GM12878 (cell line): ENCODE data around the gene SLC35G6. TPM values are rescaled to one million over a fixed set of nuclear protein-coding genes. Genes with fewer than 3 reads are reported as not detected.

Experiments
- ATAC-seq: fragments of 200-7000 bp; cut with Tn5 transposase; 3 replicates; pipeline ENCODE4 v1.9.1; 2020; ENCODE audit warnings: mild to moderate bottlenecking, moderate library complexity
- BruUV-seq: library from RNA; stranded (reverse); fragments of 400-500 nt; replicated peaks from 2 replicates; lab custom pipeline; 2021; lab: Mats Ljungman, UMichigan
- CTCF ChIA-PET: fragments of 300-600 bp; sonication (Branson Sonifier 250); formaldehyde crosslinking; extraction: SDS; loops from one replicate; lab custom pipeline; 2021; ENCODE audit warnings: inconsistent platforms; lab: Yijun Ruan, JAX
- POLR2A ChIA-PET: fragments of 350-600 bp; formaldehyde crosslinking; extraction: SDS; loops from one replicate; lab custom pipeline; 2021; ENCODE audit warnings: inconsistent platforms; lab: Charles Lee
- RAD21 ChIA-PET: fragments of 300-600 bp; sonication (Branson Sonifier 250); formaldehyde crosslinking; loops from one replicate; lab custom pipeline; 2023; ENCODE audit warnings: antibody characterized with exemption; ENCODE audit not compliant: unreplicated experiment; lab: Charles Lee
- SMC1A ChIA-PET: fragments of 300-600 bp; sonication (Branson Sonifier 250); formaldehyde crosslinking; loops from one replicate; lab custom pipeline; 2023; ENCODE audit not compliant: unreplicated experiment, uncharacterized antibody; lab: Charles Lee
- DNase-seq: peaks from one replicate; pipeline ENCODE4 v3.0.0-alpha.2; 2011; ENCODE audit warnings: low read depth, low spot score
- FAIRE-seq: peaks from 3 replicates; lab custom pipeline; 2011; peaks lifted over from hg19 to GRCh38; lab: Jason Lieb, UNC
- H2AFZ ChIP-seq: 2 replicates; pipeline ENCODE4 v1.6.0; 2011; ENCODE audit warnings: low read depth, low read length, control low read depth; ENCODE audit not compliant: control insufficient read depth
- H3K27ac ChIP-seq: 2 replicates; pipeline ENCODE4 v1.5.1; 2011; ENCODE audit warnings: control low read depth; ENCODE audit not compliant: control insufficient read depth, insufficient read depth
- H3K27me3 ChIP-seq, 2 experiments: replicated peaks in 1 of 2; 2 replicates each; pipeline versions ENCODE4 v1.6.0 to v1.6.1; 2011; ENCODE audit warnings: low read length in 1 of 2; ENCODE audit not compliant: control insufficient read depth in 2 of 2, insufficient read depth in 2 of 2
- H3K36me3 ChIP-seq, 2 experiments: 2 replicates each; pipeline ENCODE4 v1.5.1; 2011; ENCODE audit warnings: low read length in 1 of 2; ENCODE audit not compliant: control insufficient read depth in 2 of 2, insufficient read depth in 2 of 2
- H3K4me1 ChIP-seq: 2 replicates; pipeline ENCODE4 v1.6.1; 2011; ENCODE audit warnings: mild to moderate bottlenecking, low read length, moderate library complexity, mixed read lengths; ENCODE audit not compliant: control insufficient read depth, insufficient read depth
- H3K4me2 ChIP-seq: 2 replicates; pipeline ENCODE4 v1.6.0; 2011; ENCODE audit warnings: control low read depth; ENCODE audit not compliant: control insufficient read depth, insufficient read depth
- H3K4me3 ChIP-seq: fragments of 200-600 bp; sonication (generic); 2 replicates; pipeline ENCODE4 v1.5.1; 2016
- H3K79me2 ChIP-seq: 2 replicates; pipeline ENCODE4 v1.6.0; 2011; ENCODE audit warnings: low read length; ENCODE audit not compliant: control insufficient read depth, insufficient read depth
- H3K9ac ChIP-seq: 2 replicates; pipeline ENCODE4 v1.8.0; 2011; ENCODE audit warnings: low read length, control low read depth, mixed read lengths; ENCODE audit not compliant: control insufficient read depth, insufficient read depth
- H3K9me3 ChIP-seq: replicated peaks from 3 replicates; pipeline ENCODE4 v1.5.1; 2011; ENCODE audit warnings: mild to moderate bottlenecking, low read length; ENCODE audit not compliant: control insufficient read depth, insufficient read depth
- H4K20me1 ChIP-seq: 2 replicates; pipeline ENCODE4 v1.6.0; 2011; ENCODE audit not compliant: control insufficient read depth, insufficient read depth
- EED ChIP-seq: sonication (generic); IDR thresholded peaks from 2 replicates; pipeline ENCODE4 v1.6.1; 2016; ENCODE audit warnings: antibody characterized with exemption, low read depth
- NFIC ChIP-seq: IDR thresholded peaks from 2 replicates; pipeline ENCODE4 v1.6.1; 2012; ENCODE audit warnings: low read depth, mild to moderate bottlenecking, inconsistent platforms, low read length, moderate library complexity
- NFYB ChIP-seq: IDR thresholded peaks from 2 replicates; pipeline ENCODE4 v1.6.1; 2011; ENCODE audit warnings: low read depth, mild to moderate bottlenecking, low read length, improper control_type of control experiment, moderate library complexity; ENCODE audit not compliant: insufficient read depth
- NR2C2 ChIP-seq: IDR thresholded peaks from 2 replicates; pipeline ENCODE4 v1.6.1; 2011; ENCODE audit warnings: borderline replicate concordance, low read depth; ENCODE audit not compliant: control insufficient read depth, insufficient read length
- WRNIP1 ChIP-seq: IDR thresholded peaks from 2 replicates; pipeline ENCODE4 v1.6.1; 2011; ENCODE audit warnings: low read depth, low read length, improper control_type of control experiment, borderline replicate concordance
- ZSCAN29 ChIP-seq: fragments of 450-650 bp; IDR thresholded peaks from 2 replicates; pipeline ENCODE4 v1.6.1; 2017; ENCODE audit warnings: mild to moderate bottlenecking, moderate library complexity
- WGBS: methylation state at CpG from one replicate; pipeline ENCODE4 v1.1.6; 2016; ENCODE audit warnings: low lambda C conversion rate; ENCODE audit not compliant: insufficient replicate concordance, insufficient coverage; ENCODE audit errors: missing lambda C conversion rate; 5-methylcytosine and 5-hydroxymethylcytosine counted together
- in situ Hi-C: fragments of 300-500 bp; cut with MboI; formaldehyde crosslinking; loops from 9 replicates; pipeline ENCODE4 v1.14.3; 2018; ENCODE audit warnings: mixed read lengths
- intact Hi-C: fragments of 100-400 bp; cut with micrococcal nuclease; formaldehyde crosslinking; loops from one replicate; pipeline ENCODE4 v1.14.2; 2022; ENCODE audit not compliant: unreplicated experiment
- polyA plus RNA-seq, 11 experiments: library from polyadenylated mRNA; depleted of rRNA in 4 of 11; unstranded in 6 of 11; stranded (reverse) in 5 of 11; fragments of >200 nt; fragmentation: Nextera tagmentation in 4 of 11; fragmentation: Illumina TruSeq in 1 of 11; extraction: Ambion mirVana in 4 of 11; extraction: Trizol in 1 of 11; gene quantifications; 1 replicate in 1 of 11; 2 replicates in 10 of 11; pipeline versions ENCODE4 v1.2.1 to v1.2.3, GENCODE V29; 2011 to 2016; ENCODE audit warnings: inconsistent platforms in 2 of 11, missing spikeins in 2 of 11, low read depth in 1 of 11
- total RNA-seq, 4 experiments: library from RNA; depleted of rRNA in 3 of 4; stranded (reverse); fragments of >200 nt in 3 of 4; fragmentation: Illumina TruSeq in 1 of 4; extraction: Trizol in 1 of 4; gene quantifications; 2 replicates each; pipeline versions ENCODE4 v1.2.1 to v1.2.3, GENCODE V29; 2013 to 2021
- TF ChIP-seq, protein P1 (sequence below): fragments of 450-650 bp; formaldehyde crosslinking; IDR thresholded peaks from 2 replicates; pipeline ENCODE4 v1.5.0; 2022; ENCODE audit warnings: mild to moderate bottlenecking, missing genetic modification characterization
- TF ChIP-seq, protein P2 (sequence below): fragments of 450-650 bp; IDR thresholded peaks from 2 replicates; pipeline ENCODE4 v1.6.1; 2017; ENCODE audit warnings: mild to moderate bottlenecking, moderate library complexity
- TF ChIP-seq, protein P3 (sequence below): IDR thresholded peaks from 2 replicates; pipeline ENCODE4 v1.6.1; 2012; ENCODE audit warnings: low read depth, low read length, improper control_type of control experiment
- TF ChIP-seq, protein P4 (sequence below): IDR thresholded peaks from 2 replicates; pipeline ENCODE4 v1.6.1; 2012; ENCODE audit warnings: improper control_type of control experiment, low read depth, low read length; ENCODE audit not compliant: insufficient replicate concordance

SLC35G6 gene
- total and polyA plus RNA-seq, 10 of the 15 experiments (the other 5 are each of a cell fraction or from before 2014, with no cell fraction given) = 0.20 TPM; not detected in 9

DNA sequence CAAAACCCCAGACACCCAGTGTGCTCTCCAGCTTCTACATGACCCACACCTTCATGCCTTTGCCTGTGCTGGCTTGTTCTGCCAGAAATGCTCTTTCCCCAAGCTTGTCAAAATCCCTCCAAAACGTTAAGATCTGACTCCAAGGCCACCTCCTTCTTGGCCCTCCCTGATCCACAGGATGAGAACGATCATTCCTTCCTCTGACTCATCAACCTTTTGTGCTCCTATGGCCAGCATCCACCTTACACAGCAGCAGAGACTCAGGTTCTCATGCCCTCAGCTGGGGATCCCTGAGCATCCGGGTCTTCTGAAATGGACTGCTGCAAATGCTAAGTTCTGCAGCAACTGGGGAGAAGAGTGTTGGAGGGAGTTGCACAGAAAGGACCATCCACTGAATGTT lies 4.8 kb upstream of the SLC35G6 start:
- H4K20me1 ChIP-seq = peaks cover 2% of the 10 kb centered on the region; the same call in 1 of the 2 replicates
- no peak for TF ChIP-seq NFYB
- no peak for TF ChIP-seq EED
- TF ChIP-seq, protein P1, sequence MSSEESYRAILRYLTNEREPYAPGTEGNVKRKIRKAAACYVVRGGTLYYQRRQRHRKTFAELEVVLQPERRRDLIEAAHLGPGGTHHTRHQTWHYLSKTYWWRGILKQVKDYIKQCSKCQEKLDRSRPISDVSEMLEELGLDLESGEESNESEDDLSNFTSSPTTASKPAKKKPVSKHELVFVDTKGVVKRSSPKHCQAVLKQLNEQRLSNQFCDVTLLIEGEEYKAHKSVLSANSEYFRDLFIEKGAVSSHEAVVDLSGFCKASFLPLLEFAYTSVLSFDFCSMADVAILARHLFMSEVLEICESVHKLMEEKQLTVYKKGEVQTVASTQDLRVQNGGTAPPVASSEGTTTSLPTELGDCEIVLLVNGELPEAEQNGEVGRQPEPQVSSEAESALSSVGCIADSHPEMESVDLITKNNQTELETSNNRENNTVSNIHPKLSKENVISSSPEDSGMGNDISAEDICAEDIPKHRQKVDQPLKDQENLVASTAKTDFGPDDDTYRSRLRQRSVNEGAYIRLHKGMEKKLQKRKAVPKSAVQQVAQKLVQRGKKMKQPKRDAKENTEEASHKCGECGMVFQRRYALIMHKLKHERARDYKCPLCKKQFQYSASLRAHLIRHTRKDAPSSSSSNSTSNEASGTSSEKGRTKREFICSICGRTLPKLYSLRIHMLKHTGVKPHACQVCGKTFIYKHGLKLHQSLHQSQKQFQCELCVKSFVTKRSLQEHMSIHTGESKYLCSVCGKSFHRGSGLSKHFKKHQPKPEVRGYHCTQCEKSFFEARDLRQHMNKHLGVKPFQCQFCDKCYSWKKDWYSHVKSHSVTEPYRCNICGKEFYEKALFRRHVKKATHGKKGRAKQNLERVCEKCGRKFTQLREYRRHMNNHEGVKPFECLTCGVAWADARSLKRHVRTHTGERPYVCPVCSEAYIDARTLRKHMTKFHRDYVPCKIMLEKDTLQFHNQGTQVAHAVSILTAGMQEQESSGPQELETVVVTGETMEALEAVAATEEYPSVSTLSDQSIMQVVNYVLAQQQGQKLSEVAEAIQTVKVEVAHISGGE (CRISPR knock-in tag) = no peak
- TF ChIP-seq NR2C2 = no peak
- TF ChIP-seq, protein P2, sequence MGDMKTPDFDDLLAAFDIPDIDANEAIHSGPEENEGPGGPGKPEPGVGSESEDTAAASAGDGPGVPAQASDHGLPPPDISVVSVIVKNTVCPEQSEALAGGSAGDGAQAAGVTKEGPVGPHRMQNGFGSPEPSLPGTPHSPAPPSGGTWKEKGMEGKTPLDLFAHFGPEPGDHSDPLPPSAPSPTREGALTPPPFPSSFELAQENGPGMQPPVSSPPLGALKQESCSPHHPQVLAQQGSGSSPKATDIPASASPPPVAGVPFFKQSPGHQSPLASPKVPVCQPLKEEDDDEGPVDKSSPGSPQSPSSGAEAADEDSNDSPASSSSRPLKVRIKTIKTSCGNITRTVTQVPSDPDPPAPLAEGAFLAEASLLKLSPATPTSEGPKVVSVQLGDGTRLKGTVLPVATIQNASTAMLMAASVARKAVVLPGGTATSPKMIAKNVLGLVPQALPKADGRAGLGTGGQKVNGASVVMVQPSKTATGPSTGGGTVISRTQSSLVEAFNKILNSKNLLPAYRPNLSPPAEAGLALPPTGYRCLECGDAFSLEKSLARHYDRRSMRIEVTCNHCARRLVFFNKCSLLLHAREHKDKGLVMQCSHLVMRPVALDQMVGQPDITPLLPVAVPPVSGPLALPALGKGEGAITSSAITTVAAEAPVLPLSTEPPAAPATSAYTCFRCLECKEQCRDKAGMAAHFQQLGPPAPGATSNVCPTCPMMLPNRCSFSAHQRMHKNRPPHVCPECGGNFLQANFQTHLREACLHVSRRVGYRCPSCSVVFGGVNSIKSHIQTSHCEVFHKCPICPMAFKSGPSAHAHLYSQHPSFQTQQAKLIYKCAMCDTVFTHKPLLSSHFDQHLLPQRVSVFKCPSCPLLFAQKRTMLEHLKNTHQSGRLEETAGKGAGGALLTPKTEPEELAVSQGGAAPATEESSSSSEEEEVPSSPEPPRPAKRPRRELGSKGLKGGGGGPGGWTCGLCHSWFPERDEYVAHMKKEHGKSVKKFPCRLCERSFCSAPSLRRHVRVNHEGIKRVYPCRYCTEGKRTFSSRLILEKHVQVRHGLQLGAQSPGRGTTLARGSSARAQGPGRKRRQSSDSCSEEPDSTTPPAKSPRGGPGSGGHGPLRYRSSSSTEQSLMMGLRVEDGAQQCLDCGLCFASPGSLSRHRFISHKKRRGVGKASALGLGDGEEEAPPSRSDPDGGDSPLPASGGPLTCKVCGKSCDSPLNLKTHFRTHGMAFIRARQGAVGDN = no peak
- TF ChIP-seq, protein P3, sequence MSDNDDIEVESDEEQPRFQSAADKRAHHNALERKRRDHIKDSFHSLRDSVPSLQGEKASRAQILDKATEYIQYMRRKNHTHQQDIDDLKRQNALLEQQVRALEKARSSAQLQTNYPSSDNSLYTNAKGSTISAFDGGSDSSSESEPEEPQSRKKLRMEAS = no peak
- TF ChIP-seq ZSCAN29 = no peak
- TF ChIP-seq WRNIP1 = no peak
- TF ChIP-seq NFIC = no peak
- TF ChIP-seq, protein P4, sequence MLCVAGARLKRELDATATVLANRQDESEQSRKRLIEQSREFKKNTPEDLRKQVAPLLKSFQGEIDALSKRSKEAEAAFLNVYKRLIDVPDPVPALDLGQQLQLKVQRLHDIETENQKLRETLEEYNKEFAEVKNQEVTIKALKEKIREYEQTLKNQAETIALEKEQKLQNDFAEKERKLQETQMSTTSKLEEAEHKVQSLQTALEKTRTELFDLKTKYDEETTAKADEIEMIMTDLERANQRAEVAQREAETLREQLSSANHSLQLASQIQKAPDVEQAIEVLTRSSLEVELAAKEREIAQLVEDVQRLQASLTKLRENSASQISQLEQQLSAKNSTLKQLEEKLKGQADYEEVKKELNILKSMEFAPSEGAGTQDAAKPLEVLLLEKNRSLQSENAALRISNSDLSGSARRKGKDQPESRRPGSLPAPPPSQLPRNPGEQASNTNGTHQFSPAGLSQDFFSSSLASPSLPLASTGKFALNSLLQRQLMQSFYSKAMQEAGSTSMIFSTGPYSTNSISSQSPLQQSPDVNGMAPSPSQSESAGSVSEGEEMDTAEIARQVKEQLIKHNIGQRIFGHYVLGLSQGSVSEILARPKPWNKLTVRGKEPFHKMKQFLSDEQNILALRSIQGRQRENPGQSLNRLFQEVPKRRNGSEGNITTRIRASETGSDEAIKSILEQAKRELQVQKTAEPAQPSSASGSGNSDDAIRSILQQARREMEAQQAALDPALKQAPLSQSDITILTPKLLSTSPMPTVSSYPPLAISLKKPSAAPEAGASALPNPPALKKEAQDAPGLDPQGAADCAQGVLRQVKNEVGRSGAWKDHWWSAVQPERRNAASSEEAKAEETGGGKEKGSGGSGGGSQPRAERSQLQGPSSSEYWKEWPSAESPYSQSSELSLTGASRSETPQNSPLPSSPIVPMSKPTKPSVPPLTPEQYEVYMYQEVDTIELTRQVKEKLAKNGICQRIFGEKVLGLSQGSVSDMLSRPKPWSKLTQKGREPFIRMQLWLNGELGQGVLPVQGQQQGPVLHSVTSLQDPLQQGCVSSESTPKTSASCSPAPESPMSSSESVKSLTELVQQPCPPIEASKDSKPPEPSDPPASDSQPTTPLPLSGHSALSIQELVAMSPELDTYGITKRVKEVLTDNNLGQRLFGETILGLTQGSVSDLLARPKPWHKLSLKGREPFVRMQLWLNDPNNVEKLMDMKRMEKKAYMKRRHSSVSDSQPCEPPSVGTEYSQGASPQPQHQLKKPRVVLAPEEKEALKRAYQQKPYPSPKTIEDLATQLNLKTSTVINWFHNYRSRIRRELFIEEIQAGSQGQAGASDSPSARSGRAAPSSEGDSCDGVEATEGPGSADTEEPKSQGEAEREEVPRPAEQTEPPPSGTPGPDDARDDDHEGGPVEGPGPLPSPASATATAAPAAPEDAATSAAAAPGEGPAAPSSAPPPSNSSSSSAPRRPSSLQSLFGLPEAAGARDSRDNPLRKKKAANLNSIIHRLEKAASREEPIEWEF = no peak

More for the DNA sequence above, 4.8 kb upstream of the SLC35G6 start:
- WGBS = 48% methylated on average over 3 of the region's 3 CpGs
- no TSS peak for BruUV-seq
- Histone ChIP-seq H3K36me3 (no peaks in the 10 kb centered on the region), H3K27ac (no peak overlapping the region), H3K27me3 (no peaks in the 10 kb centered on the region), H2AFZ (no peak overlapping the region), H3K9ac (no peak overlapping the region), H3K4me2 (peak overlapping the region; percentile 87), H3K4me3 (no peak overlapping the region), H3K4me1 (peaks cover 11% of the 10 kb centered on the region), H3K79me2 (peaks cover 31% of the 10 kb centered on the region), H3K9me3 (no peaks in the 10 kb centered on the region)
- intact Hi-C loops (no loop called here), in situ Hi-C loops (no loop called here)
- ChIA-PET SMC1A (interaction anchor here (0.9 to 2.0 kb wide), 6 partner anchors 12 to 71 kb away, joined by 3 to 5 read pairs (median 3); partner anchors contain the start of gene TMEM102), RAD21 (interaction anchor here (0.7 to 1.6 kb wide), 4 partner anchors 33 to 114 kb away, joined by 3 to 5 read pairs (median 3); no protein-coding TSS in a partner anchor), CTCF (interaction anchor here (0.8 to 6.2 kb wide), 7 partner anchors 9 to 121 kb away, joined by 3 to 17 read pairs (median 4); partner anchors contain the start of genes SENP3 and TMEM102), POLR2A (interaction anchor here (0.5 to 2.1 kb wide), 7 partner anchors 9 to 41 kb away, joined by 3 to 9 read pairs (median 5); partner anchors contain the start of gene TMEM102)
- DNase-seq = no peak
- ATAC-seq = no peak
- FAIRE-seq = no peak
